SJCRH30 (cell line): Measurements from ENCODE around the gene BCL11B. TPM values are rescaled to one million over a fixed set of nuclear protein-coding genes. Genes with fewer than 3 reads are reported as not detected.
"Not testable (repeated sequence)": the region's sequence is repeated elsewhere in the genome, so short reads cannot be mapped to it uniquely, and the experiment has no call there.

Experiments used
- DNase-seq, 2 experiments: peaks; one replicate each; pipeline ENCODE4 v3.0.0-alpha.2; 2015 to 2020
- H3K27ac ChIP-seq: fragments of 250-450 bp; sonication (Bioruptor Pico); 2 replicates; pipeline ENCODE4 v1.5.1; 2020; ENCODE audit warnings: mild to moderate bottlenecking, moderate library complexity
- H3K27me3 ChIP-seq: fragments of 250-450 bp; sonication (Bioruptor Pico); 2 replicates; pipeline ENCODE4 v1.5.1; 2020; ENCODE audit warnings: mild to moderate bottlenecking, moderate library complexity
- H3K36me3 ChIP-seq: fragments of 250-450 bp; sonication (Bioruptor Pico); 2 replicates; pipeline ENCODE4 v1.5.1; 2020; ENCODE audit warnings: mild to moderate bottlenecking, moderate library complexity
- H3K4me1 ChIP-seq: fragments of 250-450 bp; sonication (Bioruptor Pico); 2 replicates; pipeline ENCODE4 v1.5.1; 2020; ENCODE audit warnings: mild to moderate bottlenecking, moderate library complexity
- H3K4me3 ChIP-seq: fragments of 250-450 bp; sonication (Bioruptor Pico); 2 replicates; pipeline ENCODE4 v1.5.1; 2020; ENCODE audit warnings: mild to moderate bottlenecking, moderate library complexity
- H3K9me3 ChIP-seq: fragments of 250-450 bp; sonication (Bioruptor Pico); replicated peaks from 2 replicates; pipeline ENCODE4 v1.5.1; 2020; ENCODE audit warnings: mild to moderate bottlenecking, moderate library complexity
- total RNA-seq: library from RNA; depleted of rRNA; stranded (reverse); fragments of >200 nt; shearing (Covaris generic); gene quantifications from 2 replicates; pipeline ENCODE4 v1.2.3, GENCODE V29; 2014

BCL11B gene
- total RNA-seq, 1 experiment from 2014 or later: 2.2 TPM

- Histone ChIP-seq H3K4me3 (no peak overlapping the region), H3K36me3 (no peaks in the 10 kb centered on the region), H3K27ac (no peak overlapping the region), H3K4me1 (no peaks in the 10 kb centered on the region), H3K27me3 (no peaks in the 10 kb centered on the region; the same call in 1 of the 2 replicates), H3K9me3 (no peaks in the 10 kb centered on the region)
- DNase-seq: no peak
Observed at GRCh38 chr14:99192830-99193229, 79.2 kb downstream of the BCL11B start.

GRCh38 chr14:99192028-99192621 is 79.9 kb downstream of the BCL11B start:
- peak; percentile 42 to 70 for DNase-seq
- Histone ChIP-seq H3K27me3 (no peaks in the 10 kb centered on the region; the same call in 1 of the 2 replicates), H3K4me1 (no peaks in the 10 kb centered on the region), H3K27ac (no peak overlapping the region; the same call in 1 of the 2 replicates), H3K9me3 (no peaks in the 10 kb centered on the region), H3K4me3 (peak overlapping the region; percentile 55), H3K36me3 (no peaks in the 10 kb centered on the region)

DNA sequence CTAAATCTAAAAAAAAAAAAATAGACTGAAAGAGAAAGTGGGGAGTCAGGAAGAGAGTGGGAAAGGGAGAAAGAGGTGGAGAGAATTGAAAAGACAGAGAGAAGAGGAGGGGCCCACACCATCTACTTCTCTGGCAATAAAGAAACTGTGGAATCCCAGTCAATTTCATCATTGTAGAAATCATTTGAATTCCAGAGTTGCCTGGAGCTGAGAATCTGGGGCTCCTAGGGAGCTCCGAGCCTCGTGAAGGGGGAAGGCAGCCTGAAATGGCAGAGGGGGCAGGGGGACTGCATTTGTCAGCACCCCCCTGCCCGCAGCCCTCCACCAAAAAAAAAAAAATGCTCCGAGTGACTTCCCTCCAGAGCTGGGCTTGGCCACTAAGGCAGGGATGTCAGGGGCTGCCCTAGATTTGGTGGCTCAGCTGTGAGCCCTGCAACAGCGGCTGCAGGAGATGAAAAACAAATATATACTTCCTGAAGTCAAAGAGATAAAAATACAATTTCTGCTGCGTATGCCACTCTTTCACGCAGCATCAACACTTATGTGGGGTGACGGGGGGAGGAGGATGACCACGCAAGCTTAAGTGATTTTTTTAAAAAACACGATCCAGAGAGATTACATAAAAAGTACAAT is 80.5 kb downstream of the BCL11B start:
- Histone ChIP-seq H3K4me1 (no peaks in the 10 kb centered on the region), H3K36me3 (no peaks in the 10 kb centered on the region), H3K27me3 (no peaks in the 10 kb centered on the region; the same call in 1 of the 2 replicates), H3K9me3 (no peaks in the 10 kb centered on the region), H3K4me3 (peak overlapping the region; percentile 55), H3K27ac (no peak overlapping the region; the same call in 1 of the 2 replicates)
- DNase-seq: peak in 1 of 2 experiments; percentile 34

- no peaks in the 10 kb centered on the region for H3K4me1 ChIP-seq
- no peak overlapping the region for H3K27ac ChIP-seq
- no peaks in the 10 kb centered on the region for H3K36me3 ChIP-seq
- no peaks in the 10 kb centered on the region for H3K9me3 ChIP-seq
- no peaks in the 10 kb centered on the region; the same call in 1 of the 2 replicates for H3K27me3 ChIP-seq
- DNase-seq: peak in 1 of 2 experiments; percentile 35
- no peak overlapping the region for H3K4me3 ChIP-seq
Observed at GRCh38 chr14:99190696-99191394, 81.2 kb downstream of the BCL11B start.

- Histone ChIP-seq H3K27me3 (no peaks in the 10 kb centered on the region; the same call in 1 of the 2 replicates), H3K27ac (no peak overlapping the region), H3K9me3 (no peaks in the 10 kb centered on the region), H3K4me1 (no peaks in the 10 kb centered on the region), H3K36me3 (no peaks in the 10 kb centered on the region), H3K4me3 (no peak overlapping the region)
- no peak for DNase-seq
Observed at GRCh38 chr14:99189201-99189801, 82.7 kb downstream of the BCL11B start.

- H3K4me3 ChIP-seq: no peak overlapping the region
Observed at GRCh38 chr14:99188731-99189191, 83.2 kb downstream of the BCL11B start.

GRCh38 chr14:99187858-99188257 is 84.1 kb downstream of the BCL11B start:
- H3K4me1 ChIP-seq: no peaks in the 10 kb centered on the region
- no peaks in the 10 kb centered on the region for H3K9me3 ChIP-seq

More at GRCh38 chr14:99188731-99189191, 83.2 kb downstream of the BCL11B start:
- Histone ChIP-seq H3K27ac (no peak overlapping the region), H3K9me3 (no peaks in the 10 kb centered on the region), H3K4me1 (no peaks in the 10 kb centered on the region), H3K27me3 (no peaks in the 10 kb centered on the region; the same call in 1 of the 2 replicates), H3K36me3 (no peaks in the 10 kb centered on the region)
- no peak for DNase-seq

GRCh38 chr14:99186956-99187690 is 84.9 kb downstream of the BCL11B start:
- no peaks in the 10 kb centered on the region for H3K36me3 ChIP-seq
- no peaks in the 10 kb centered on the region; the same call in 1 of the 2 replicates for H3K27me3 ChIP-seq
- no peak for DNase-seq
- H3K9me3 ChIP-seq: no peaks in the 10 kb centered on the region
- no peaks in the 10 kb centered on the region for H3K4me1 ChIP-seq
- H3K27ac ChIP-seq: no peak overlapping the region
- H3K4me3 ChIP-seq: no peak overlapping the region

More at GRCh38 chr14:99187858-99188257, 84.1 kb downstream of the BCL11B start:
- Histone ChIP-seq H3K4me3 (no peak overlapping the region), H3K36me3 (no peaks in the 10 kb centered on the region), H3K27me3 (no peaks in the 10 kb centered on the region; the same call in 1 of the 2 replicates), H3K27ac (no peak overlapping the region)
- DNase-seq: no peak

GRCh38 chr14:99186336-99186735 is 85.7 kb downstream of the BCL11B start:
- not testable (repeated sequence) for H3K36me3 ChIP-seq, H3K27ac ChIP-seq, H3K4me3 ChIP-seq, H3K4me1 ChIP-seq, DNase-seq, H3K9me3 ChIP-seq, H3K27me3 ChIP-seq

DNA sequence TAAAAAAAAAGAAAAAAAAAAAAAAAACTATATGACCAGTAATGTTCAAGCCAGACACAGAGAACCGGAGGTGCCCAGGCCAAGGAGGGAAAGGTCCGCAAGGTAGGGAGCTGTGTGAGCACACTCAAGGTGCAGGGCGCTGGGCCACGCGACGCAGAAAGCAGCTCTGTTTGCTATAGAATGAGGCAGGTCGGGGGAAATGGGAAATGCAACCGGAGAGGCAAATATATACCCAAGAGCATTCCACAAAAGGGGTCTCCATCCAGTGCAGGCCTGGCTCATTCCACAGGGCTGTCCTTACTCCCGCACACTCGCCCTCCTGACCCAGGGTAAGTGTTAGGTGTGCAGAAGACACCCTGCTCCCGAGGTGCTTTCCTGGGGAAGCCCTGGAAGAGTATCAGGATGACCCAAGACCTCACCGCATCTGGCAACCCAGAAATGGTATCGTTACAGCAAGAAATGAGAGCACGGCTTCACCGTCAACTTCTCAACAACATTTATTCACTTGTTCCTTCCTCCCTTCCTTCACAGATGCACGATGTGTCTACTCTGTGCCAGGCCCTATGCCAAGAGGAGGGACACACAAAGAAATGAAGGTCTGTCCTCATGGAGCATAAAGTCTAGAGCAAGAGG is 86.4 kb downstream of the BCL11B start:
- no peak overlapping the region for H3K27ac ChIP-seq
- no peak overlapping the region for H3K4me3 ChIP-seq
- no peaks in the 10 kb centered on the region for H3K36me3 ChIP-seq
- no peak for DNase-seq
- no peaks in the 10 kb centered on the region for H3K4me1 ChIP-seq
- H3K9me3 ChIP-seq: no peaks in the 10 kb centered on the region
- H3K27me3 ChIP-seq: no peaks in the 10 kb centered on the region; the same call in 1 of the 2 replicates

- no peaks in the 10 kb centered on the region for H3K9me3 ChIP-seq
- H3K27me3 ChIP-seq: no peaks in the 10 kb centered on the region
- no peaks in the 10 kb centered on the region for H3K4me1 ChIP-seq
- H3K36me3 ChIP-seq: no peaks in the 10 kb centered on the region
- H3K27ac ChIP-seq: no peak overlapping the region
- no peak for DNase-seq
- no peak overlapping the region for H3K4me3 ChIP-seq
Observed at GRCh38 chr14:99183716-99184115, 88.3 kb downstream of the BCL11B start.

DNA sequence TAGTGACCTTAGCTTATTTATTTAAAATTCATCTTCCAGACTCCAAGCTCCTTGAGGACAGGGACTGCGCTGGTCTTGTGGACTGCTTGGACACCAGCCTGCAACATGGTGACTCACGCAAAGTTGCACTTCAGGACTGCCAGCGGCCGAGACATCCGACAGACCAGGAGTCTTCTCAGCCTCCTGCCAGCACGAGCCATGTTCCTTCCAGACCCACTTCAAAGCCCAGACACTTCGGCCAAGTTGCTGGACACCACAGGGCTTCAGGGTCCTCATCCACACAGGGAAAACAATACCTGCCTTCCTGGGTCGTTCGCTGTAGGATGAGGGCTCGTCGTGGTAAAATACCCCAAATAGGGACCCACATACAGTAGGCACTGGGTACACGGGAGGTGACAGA is 88.7 kb downstream of the BCL11B start:
- H3K4me1 ChIP-seq: no peaks in the 10 kb centered on the region
- no peak for DNase-seq
- no peaks in the 10 kb centered on the region for H3K27me3 ChIP-seq
- H3K36me3 ChIP-seq: no peaks in the 10 kb centered on the region
- H3K9me3 ChIP-seq: no peaks in the 10 kb centered on the region
- no peak overlapping the region for H3K4me3 ChIP-seq
- H3K27ac ChIP-seq: no peak overlapping the region

GRCh38 chr14:99182548-99183250 is 89.3 kb downstream of the BCL11B start:
- DNase-seq: no peak
- Histone ChIP-seq H3K4me3 (no peak overlapping the region), H3K27ac (no peak overlapping the region), H3K9me3 (no peaks in the 10 kb centered on the region), H3K4me1 (no peaks in the 10 kb centered on the region), H3K27me3 (no peaks in the 10 kb centered on the region), H3K36me3 (no peaks in the 10 kb centered on the region)
